Spinal cord (tissue), 4 donors: ENCODE results near the gene TTC22. TPM values are rescaled to one million over a fixed set of nuclear protein-coding genes. Genes with fewer than 3 reads are reported as not detected.

Experiments
- polyA plus RNA-seq, 2 donors: library from polyadenylated mRNA; unstranded; fragments of 120-200 nt; gene quantifications; one replicate each; pipeline ENCODE4 v1.2.1, GENCODE V29; 2013; ENCODE audit not compliant: insufficient read length in 2 of 2
- total RNA-seq, 2 donors: library from RNA; depleted of rRNA in 1 of 2; stranded (reverse); fragments of 120-200 nt in 1 of 2; fragments of >200 nt in 1 of 2; gene quantifications; one replicate each; pipeline versions ENCODE4 v1.2.3 to v1.2.4, GENCODE V29; 2013 to 2014

The TTC22 gene
- total and polyA plus RNA-seq, 4 donors, result 0.59 to 2.0 (median 1.3) TPM

Other genes with a start within 250 kb of the TTC22 start
- not detected for gene FAM151A, start 177.8 kb downstream of the TTC22 start, total RNA-seq
- gene FAM151A, start 177.8 kb downstream of the TTC22 start, polyA plus RNA-seq, result under 1 TPM; 0.22 to 0.98 TPM
- 10 to 100 TPM in 1 of 2 donors, 1 to 10 TPM in 1; 3.6 to 10.1 TPM for gene MROH7, start 159.5 kb downstream of the TTC22 start, total RNA-seq
- gene MROH7, start 159.5 kb downstream of the TTC22 start, polyA plus RNA-seq, result 1 to 10 TPM; 3.8 to 9.3 TPM
- 10 to 100 TPM; 19.7 to 27.9 TPM for gene TTC4, start 85.5 kb downstream of the TTC22 start, total RNA-seq
- 10 to 100 TPM; 23.8 to 27.9 TPM for gene TTC4, start 85.5 kb downstream of the TTC22 start, polyA plus RNA-seq
- 1 to 10 TPM; 4.0 to 7.5 TPM for gene PARS2, start 36.8 kb downstream of the TTC22 start, total RNA-seq
- gene PARS2, start 36.8 kb downstream of the TTC22 start, polyA plus RNA-seq, result 1 to 10 TPM; 5.1 to 5.6 TPM
- 100 to 1,000 TPM in 1 of 2 donors, 10 to 100 TPM in 1; 73.2 to 103 TPM for gene DHCR24, start 85.9 kb upstream of the TTC22 start, total RNA-seq
- 100 to 1,000 TPM; 122 to 138 TPM for gene DHCR24, start 85.9 kb upstream of the TTC22 start, polyA plus RNA-seq
- under 1 TPM; 0.39 to 0.59 TPM for gene TMEM61, start 179.3 kb upstream of the TTC22 start, total RNA-seq
- gene TMEM61, start 179.3 kb upstream of the TTC22 start, polyA plus RNA-seq, result 1 to 10 TPM; 1.2 to 1.3 TPM
- not detected for gene BSND, start 197.6 kb upstream of the TTC22 start, total RNA-seq
- under 1 TPM in 1 of 2 donors, not detected in 1; 0.06 TPM for gene BSND, start 197.6 kb upstream of the TTC22 start, polyA plus RNA-seq
- gene PCSK9, start 238.2 kb upstream of the TTC22 start, total RNA-seq, result 1 to 10 TPM; 1.5 to 3.2 TPM
- 1 to 10 TPM; 1.1 to 1.3 TPM for gene PCSK9, start 238.2 kb upstream of the TTC22 start, polyA plus RNA-seq